Right lung (tissue), 5 donors: ENCODE results near the gene ETFA. TPM values are rescaled to one million over a fixed set of nuclear protein-coding genes. Genes with fewer than 3 reads are reported as not detected.
A peak's percentile ranks its signal among the peaks of the same experiment; 100 is the strongest.

Experiments
- DNase-seq, 2 donors: peaks; one replicate each; pipeline ENCODE4 v3.0.0-alpha.2; 2013
- polyA plus RNA-seq, 5 donors: library from polyadenylated mRNA; unstranded; fragments of 120-200 nt; gene quantifications; one replicate each; pipeline versions ENCODE4 v1.2.1 to v1.2.3, GENCODE V29; 2013; ENCODE audit warnings: inconsistent platforms in 1 of 5, low replicate concordance in 1 of 5; ENCODE audit not compliant: insufficient read length in 5 of 5, insufficient read depth in 1 of 5

The ETFA gene
- polyA plus RNA-seq, 5 donors = 122 to 157 (median 143) TPM

GRCh38 chr15:76199106-76200082 lies 111.9 kb downstream of the ETFA start:
- DNase-seq = no peak

GRCh38 chr15:76198456-76199105 lies 112.7 kb downstream of the ETFA start:
- DNase-seq = no peak

DNA sequence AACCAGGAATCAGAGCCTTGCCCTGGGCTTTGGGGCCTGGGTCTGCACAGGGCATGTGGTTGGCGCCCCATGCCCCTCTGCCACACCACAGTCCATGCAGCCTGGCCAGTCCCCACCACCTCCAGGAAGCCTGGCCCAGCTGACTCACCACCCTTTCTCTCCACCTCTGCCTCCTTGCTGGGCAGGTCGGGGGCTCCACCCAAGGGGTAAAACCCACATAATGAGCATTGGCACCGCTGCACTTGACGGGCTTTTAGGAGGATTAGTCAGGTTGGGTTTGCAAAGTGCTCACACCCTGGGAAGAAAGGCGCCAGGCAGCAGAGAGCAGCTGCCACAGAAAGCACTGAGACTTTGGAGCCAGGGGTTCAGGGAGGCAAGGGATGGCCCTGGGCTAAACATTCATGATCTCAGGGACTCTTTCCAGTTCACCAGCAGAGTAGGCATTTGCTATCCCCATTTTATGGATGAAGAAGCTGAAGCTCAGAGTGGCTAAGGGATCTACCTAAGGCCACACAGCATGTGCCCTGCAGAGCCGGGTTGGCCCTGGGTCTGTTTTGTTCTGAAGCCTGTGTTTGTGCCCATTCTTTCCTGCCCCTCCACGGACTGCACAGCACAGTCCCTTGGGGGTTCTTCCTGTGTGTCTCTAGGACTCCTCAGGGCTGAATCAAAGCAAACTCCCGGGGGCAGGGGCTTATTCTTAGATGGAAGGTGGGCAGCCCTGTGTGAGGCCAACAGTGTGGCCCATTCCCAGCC lies 113.4 kb downstream of the ETFA start:
- no peak for DNase-seq

DNA sequence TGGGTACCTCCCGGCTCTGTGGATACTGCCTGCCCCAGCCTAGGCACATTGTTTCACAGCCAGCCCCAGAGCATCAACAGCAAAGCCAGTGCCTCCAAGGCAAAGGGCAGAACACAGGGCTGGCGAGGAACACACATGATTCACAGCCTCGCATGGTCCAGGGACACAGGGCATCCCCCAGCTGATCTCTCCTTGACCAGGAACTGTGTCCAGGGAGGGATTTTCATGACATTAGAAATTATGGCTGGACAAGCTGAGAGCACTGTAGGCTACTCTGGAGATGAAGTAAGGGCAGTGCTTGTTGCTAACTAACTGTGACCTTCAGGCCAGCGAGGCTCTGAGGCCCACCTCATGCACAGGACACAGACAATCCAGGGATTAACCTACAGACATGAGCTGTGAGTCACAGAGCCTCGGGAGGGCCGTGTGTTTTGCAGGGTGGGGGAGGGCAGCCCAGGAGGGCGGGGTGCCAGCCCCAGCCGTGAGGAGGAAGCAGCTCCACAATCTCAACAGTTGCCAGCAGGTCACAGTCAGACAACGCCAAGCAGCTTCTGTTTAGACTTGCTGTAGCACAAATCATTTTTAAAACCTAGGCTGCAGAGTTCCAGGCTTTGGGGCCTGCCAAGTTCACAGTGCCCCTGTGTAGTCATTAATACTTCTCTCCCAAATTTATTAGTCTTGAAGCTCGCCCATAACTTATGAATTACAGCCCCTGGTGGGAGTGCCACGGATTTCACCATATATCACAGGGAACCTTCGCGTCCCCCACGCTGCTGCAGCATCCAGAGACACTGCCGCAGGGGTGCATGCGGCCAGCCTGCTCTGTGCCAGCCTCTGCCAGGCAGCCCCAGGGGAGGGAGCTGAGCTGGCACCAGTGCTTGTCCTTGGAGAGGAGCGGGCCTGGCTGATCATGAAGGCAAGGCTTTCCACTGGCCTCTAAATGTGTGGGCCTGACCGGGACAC lies 114.7 kb downstream of the ETFA start:
- DNase-seq = no peak

DNA sequence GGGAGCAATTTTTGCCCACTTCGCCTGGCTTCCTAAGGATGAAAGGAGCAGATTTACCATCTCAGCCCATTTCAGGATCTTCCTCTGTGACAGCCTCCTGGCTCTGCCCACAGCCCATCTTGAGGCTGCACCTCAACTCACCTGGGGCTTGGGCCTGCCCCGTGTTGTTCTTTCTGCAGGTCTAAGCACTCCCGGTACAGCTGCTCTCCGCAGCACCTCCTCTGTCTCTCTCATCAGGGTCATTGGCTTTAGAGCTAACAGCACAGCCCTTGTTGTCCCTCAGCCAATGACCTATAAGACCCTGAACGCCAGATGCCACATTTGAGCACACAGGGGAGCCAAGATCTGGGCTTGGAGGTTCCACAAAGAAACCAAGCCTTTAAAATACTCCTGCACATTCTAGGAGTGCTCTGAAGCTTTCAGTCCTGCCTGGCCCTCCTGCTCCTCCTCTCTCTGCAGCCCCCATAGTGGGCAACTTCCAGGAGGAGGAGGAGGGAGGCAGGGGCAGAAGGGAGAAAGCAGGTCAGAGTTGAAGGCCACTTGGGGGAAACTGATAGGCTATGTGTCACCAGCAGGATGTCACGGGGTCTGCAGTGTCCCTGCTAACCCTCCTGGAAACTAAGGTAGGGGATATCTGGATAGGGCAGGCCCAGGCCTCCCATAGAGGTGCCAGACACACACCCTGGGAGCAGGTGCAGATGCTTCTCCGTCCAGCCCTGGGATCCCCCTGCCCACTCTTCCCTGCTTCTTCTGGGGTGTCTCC lies 115.6 kb downstream of the ETFA start:
- DNase-seq = no peak

- DNase-seq = no peak
Observed at GRCh38 chr15:76193934-76194333, 117.3 kb downstream of the ETFA start.

GRCh38 chr15:76192715-76193114 lies 118.6 kb downstream of the ETFA start:
- no peak for DNase-seq

DNA sequence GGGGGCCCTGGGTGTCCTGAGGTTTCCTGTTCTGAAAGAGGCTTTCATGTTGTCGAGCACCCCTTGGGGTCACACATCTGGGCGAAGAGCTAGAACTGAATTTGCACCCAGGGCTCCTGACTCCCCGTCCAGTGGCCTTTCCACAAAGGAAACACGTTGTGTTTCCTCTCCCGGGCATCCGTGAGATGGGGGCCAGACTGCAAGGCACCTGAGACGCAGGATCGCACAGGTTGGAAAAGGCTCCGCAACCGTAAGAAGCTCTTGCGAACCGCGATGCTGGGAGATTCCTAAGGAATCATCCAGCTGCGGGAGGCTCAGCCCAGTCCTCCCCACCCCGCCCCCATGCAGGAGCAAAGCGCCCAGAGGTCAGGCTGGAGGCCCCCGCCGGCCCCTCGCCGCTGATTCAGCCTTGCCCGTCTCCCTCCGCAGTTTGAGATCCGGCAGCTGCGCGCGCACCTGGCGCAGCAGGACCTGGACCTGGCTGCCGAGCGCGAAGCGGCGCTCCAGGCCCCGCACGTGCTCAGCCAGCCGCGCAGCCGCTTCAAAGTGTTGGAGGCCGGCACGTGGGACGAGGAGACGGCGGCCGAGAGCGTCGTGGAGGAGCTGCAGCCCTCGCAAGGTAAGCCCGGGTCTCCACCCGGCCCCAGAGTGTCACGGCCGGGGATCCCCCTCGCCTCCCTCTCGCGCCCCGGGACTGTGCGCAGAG lies 119.6 kb downstream of the ETFA start:
- no peak for DNase-seq

DNA sequence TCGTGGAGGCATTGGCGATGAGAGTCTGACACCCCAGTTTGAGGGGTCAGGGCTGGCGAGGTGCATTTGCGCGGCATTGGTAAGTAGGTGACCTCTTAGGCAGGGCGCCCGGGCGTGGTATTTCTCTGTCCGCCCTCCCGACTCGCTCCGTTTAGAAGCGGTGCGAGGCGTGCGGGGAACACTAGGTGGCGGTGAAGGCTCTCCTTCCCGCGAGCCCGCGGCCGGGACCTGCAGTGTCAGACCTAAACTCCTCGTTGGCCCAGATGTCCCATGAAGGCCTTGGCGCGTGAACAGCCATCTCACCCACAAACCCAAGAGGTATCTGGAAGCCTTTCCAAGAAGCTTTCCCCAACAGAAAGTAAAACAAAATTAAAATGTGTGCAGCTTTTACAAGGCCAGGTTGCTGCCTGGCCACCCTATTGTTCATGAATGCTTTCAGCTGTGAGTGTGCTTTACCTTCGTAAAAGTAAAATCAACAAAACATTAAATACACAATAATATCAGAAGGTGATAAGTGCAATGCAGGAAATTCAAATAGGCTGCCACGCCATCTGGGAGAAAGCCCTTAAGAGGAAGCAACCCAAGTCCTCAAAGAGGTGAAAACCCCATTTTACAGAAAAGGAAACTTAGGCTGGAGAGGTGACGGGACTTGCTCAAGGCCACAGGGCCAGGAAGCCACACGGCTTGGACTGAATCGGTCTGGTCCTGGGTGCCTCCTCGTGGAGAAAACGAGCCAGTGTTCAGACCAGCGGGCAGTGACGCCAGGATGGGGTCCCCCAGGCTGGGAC lies 120.3 kb downstream of the ETFA start:
- peak; percentile 49 to 68 for DNase-seq

DNA sequence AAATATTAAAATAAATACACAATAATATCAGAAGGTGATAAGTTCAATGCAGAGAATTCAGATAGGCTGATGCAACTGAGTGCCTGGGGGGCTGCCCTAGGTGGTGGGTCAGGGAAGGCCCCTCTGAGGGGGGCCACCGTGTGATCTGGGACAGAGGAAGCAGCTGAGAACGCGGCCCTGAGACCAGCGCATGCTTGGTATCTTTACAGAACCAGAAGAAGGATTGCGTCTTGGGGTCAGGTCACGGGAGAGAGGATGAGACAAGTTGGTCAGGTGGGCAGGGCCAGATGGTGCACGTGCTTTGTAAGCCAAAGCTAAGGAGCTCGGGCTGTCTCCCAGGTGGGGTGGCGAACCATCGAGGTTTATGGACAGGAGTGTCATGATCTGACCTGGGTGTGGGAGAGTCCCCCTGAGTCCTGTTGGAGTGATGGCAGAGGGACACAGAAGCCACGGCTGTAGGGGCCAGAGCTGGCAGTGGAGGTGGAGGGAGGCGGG lies 121.2 kb downstream of the ETFA start:
- DNase-seq = no peak

DNA sequence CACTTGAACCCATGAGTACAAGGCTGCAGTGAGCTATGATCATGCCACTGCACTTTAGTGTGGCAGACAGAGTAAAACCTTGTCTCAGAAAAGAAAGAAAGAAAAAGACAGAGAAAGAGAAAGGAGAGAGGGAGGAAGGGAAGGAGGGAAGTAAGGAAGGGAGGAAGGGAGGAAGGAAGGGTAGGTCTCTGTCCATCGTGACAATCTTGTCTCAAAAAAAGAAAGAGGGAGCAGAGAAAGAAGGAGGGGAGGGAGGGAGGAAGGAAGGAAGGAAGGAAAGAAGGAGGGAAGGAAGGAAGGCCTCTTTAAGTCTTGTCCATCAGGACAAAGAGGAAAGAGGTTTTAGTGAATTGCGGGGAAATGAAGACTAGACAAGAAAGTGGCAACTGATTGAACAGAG lies 122.2 kb downstream of the ETFA start:
- no peak for DNase-seq

DNA sequence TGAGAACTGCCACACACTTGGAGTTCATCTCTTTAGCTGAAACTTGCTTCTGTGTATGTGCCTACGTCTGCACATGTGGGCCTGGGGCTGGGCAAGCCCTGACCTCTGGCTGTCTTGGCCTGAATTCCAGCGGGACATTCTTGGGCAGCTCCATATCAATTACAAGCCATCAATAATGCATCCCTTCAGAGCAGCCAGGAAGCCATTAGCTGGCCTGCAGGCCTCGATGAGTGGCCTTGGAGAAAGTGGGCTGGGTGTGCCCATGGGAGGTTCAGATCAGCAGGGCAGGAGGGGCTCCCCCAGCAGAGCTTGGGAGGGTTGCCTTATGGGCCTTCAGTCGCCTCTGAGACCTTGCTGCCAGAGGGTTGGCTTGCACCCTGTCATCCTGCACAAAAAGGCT lies 124.1 kb downstream of the ETFA start:
- DNase-seq = no peak

DNA sequence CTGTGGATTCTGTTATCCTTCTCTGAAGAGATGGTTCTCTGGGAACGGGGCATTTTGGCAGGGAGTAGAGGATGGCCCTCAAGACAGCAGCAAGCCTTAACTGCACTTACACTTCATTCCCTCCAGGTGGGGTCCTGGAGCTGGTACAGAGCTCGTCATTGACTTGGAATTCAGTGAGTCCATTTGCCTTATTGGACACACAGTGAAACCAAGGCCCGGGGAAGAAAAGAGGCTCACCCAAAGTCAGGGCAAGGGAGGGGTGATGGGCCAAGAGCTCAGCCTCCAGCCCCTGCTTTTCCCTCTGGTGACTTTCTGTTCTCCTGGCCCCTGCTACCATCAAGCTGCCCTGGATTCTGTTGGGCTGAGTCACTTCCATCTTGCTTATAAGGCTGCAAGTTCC lies 125.6 kb downstream of the ETFA start:
- DNase-seq = no peak

- DNase-seq = no peak
Observed at GRCh38 chr15:76184650-76185035, 126.6 kb downstream of the ETFA start.

DNA sequence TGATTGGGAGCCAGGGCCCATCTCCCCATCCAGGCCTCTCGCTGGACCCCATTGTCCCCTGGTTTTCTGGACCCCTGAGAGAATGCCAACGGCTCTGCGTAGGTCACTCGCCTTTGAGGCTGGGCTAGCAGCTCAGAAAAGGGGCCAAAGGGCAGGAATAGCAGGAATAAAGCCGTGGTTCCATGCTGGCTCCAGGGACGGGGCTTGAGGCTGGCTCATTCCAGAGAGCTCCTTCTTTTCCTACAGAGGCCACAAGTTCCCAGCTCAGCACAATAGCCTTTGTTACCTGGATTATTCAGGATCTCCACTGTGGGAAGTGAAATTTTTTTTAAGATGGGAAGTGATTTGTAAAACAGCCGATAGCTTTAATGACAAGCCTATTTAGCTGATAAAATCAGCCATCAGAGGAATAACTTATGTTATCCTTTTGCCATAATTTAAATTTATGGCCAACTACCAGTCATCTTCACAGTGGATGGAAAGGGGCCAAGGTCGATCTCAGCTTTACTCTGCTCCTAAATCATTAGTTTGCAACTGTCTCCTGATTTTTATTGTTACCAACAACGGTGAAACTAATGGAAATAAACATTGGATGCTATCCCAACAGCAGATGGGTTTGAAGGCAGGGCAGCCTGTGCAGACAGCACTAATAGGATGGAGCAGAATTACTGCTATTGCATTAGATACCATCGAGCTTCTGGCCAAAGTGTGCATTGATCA lies 127.2 kb downstream of the ETFA start:
- no peak for DNase-seq

GRCh38 chr15:76181705-76182107 lies 129.6 kb downstream of the ETFA start:
- DNase-seq = no peak

DNA sequence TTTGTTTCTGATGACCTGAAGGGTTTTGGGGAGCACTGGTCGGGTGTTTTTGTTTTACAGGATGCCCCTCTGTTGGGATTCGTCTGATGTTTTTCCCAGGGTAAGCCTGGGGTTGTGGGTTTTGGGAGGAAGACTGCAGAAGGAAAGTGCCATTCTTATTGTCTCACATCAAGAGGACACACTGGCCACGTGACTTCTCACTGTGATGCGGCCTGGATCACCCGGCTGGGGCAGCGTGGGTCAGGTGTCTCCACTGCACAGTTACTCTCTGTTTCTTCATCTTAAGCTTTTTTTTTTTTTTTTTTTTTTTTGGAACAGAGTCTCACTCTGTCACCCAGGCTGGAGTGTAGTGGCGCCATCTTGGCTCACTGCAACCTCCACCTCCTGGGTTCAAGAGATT lies 130.9 kb downstream of the ETFA start:
- DNase-seq = no peak

GRCh38 chr15:76179023-76179422 lies 132.2 kb downstream of the ETFA start:
- DNase-seq = no peak
